H1 (cell line): Measurements from ENCODE around the gene SERINC5. TPM values are rescaled to one million over a fixed set of nuclear protein-coding genes. Genes with fewer than 3 reads are reported as not detected.

Experiments
- GABPA ChIP-seq: IDR thresholded peaks from 2 replicates; pipeline ENCODE4 v1.6.1; 2011; ENCODE audit warnings: mild to moderate bottlenecking, low read length, moderate library complexity, borderline replicate concordance; ENCODE audit not compliant: insufficient read depth
- HDAC6 ChIP-seq: IDR thresholded peaks from one replicate; pipeline ENCODE4 v1.7.1; 2012; ENCODE audit warnings: low read depth, mild to moderate bottlenecking, inconsistent platforms, low read length, moderate library complexity
- JUND ChIP-seq: IDR thresholded peaks from 2 replicates; pipeline ENCODE4 v1.6.1; 2011; ENCODE audit warnings: mild to moderate bottlenecking, improper control_type of control experiment, low read length
- NRF1 ChIP-seq: IDR thresholded peaks from 2 replicates; pipeline ENCODE4 v1.6.1; 2011; ENCODE audit warnings: mild to moderate bottlenecking, low read depth, low read length, improper control_type of control experiment
- POLR2A ChIP-seq, 2 experiments: IDR thresholded peaks; 1 replicate in 1 of 2; 2 replicates in 1 of 2; pipeline ENCODE4 v1.6.1; 2011; ENCODE audit warnings: low read depth in 2 of 2, low read length in 2 of 2, mild to moderate bottlenecking in 2 of 2; ENCODE audit errors: control extremely low read depth in 1 of 2
- SIRT6 ChIP-seq: IDR thresholded peaks from one replicate; pipeline ENCODE4 v1.7.1; 2012; ENCODE audit warnings: low read length, inconsistent platforms
- TBP ChIP-seq: IDR thresholded peaks from 2 replicates; pipeline ENCODE4 v1.6.1; 2011; ENCODE audit warnings: low read depth, low read length, improper control_type of control experiment
- polyA plus RNA-seq, 7 experiments: library from polyadenylated mRNA; depleted of rRNA in 3 of 7; stranded (reverse) in 5 of 7; unstranded in 2 of 7; fragments of >200 nt in 5 of 7; fragments of 200-250 nt in 2 of 7; gene quantifications; 1 replicate in 5 of 7; 2 replicates in 1 of 7; 4 replicates in 1 of 7; pipeline versions ENCODE4 v1.2.1 to v1.2.3, GENCODE V29; 2011 to 2013; ENCODE audit warnings: missing spikeins in 2 of 7, mixed read lengths in 2 of 7
- total RNA-seq: library from RNA; stranded (reverse); fragmentation: NEBNext Ultra II Directional; extraction: Animal tissue kit (Norgen Biotek cat#: 25700); gene quantifications from 2 replicates; pipeline ENCODE4 v1.2.1, GENCODE V29; 2021

The SERINC5 gene
- total and polyA plus RNA-seq, 2 of the 8 experiments (the other 6 are each of a cell fraction or from before 2014, with no cell fraction given) = 32.2 to 149 TPM

DNA sequence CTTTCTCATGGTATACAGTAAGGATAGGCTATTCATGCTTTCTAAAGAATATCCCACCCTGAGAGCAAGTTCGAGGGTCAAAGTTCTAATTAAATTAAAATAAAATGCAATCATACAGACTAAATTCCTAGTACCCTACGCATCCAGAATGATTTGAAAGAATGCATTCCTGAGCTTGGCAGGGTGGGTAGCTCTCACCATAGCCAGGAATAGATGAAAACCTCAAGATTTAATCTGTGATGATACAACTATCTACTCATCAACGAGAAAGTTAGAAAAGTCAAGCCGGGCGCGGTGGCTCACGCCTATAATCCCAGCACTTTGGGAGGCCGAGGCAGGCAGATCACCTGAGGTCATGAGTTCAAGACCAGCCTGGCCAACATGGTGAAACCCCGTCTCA, 32.3 kb downstream of the SERINC5 start (continued):
- TF ChIP-seq POLR2A (IDR thresholded peaks at IDR 0.05; ENCODE audit: control extremely low read depth in 1 of 2, low read depth in 2 of 2, low read length in 2 of 2) (no peak), HDAC6 (no peak), NRF1 (no peak), TBP (no peak), SIRT6 (no peak), JUND (no peak), GABPA (no peak)
